ENCODE data around the gene NTNG1. TPM values are rescaled to one million over a fixed set of nuclear protein-coding genes. Genes with fewer than 3 reads are reported as not detected.

Gene NTNG1
- total RNA-seq, 2 experiments from 2014 or later = 0.30 TPM; not detected in 1

GRCh38 chr1:107132780-107133179 is 8.1 kb upstream of the NTNG1 start:
- Mint-ChIP-seq H3K9me3 (no peaks in the 10 kb centered on the region), H3K4me1 (no peaks in the 10 kb centered on the region), H3K36me3 (no peaks in the 10 kb centered on the region), H3K4me3 (no peak overlapping the region), H3K27ac (no peak overlapping the region), H3K27me3 (peaks cover 15% of the 10 kb centered on the region)
- POLR2A ChIA-PET = no interaction called here
- DNase-seq (no peak), ATAC-seq (ENCODE audit: low read depth) (no peak)

DNA sequence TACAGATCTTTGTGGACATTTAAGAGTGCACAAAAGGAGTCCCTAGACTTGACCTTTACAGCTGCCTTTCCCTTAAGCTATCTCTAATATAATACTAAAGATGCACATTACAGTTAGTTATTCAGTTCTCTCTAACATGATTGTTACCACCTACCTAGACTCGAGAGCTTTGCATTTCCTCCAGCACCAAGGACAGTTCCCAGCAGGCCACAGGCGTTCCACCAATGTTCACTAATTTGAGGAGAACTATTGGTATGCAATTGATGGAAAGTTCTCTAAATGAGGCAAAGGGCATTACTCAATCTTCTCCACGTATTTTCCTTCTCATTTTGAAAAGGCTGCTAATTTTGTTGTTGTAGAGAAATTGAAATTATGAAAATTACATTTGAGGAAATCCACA is 5.4 kb upstream of the NTNG1 start:
- DNase-seq (no peak), ATAC-seq (ENCODE audit: low read depth) (no peak)
- H3K4me1 Mint-ChIP-seq = peaks cover 10% of the 10 kb centered on the region
- no peak overlapping the region for H3K4me3 Mint-ChIP-seq
- no peaks in the 10 kb centered on the region for H3K36me3 Mint-ChIP-seq
- H3K27me3 Mint-ChIP-seq = peaks cover 40% of the 10 kb centered on the region
- POLR2A ChIA-PET = no interaction called here
- H3K9me3 Mint-ChIP-seq = no peaks in the 10 kb centered on the region
- H3K27ac Mint-ChIP-seq = no peak overlapping the region

GRCh38 chr1:107138166-107138565 is 2.7 kb upstream of the NTNG1 start:
- Mint-ChIP-seq H3K36me3 (no peaks in the 10 kb centered on the region), H3K4me3 (no peak overlapping the region), H3K4me1 (peaks cover 16% of the 10 kb centered on the region), H3K27ac (no peak overlapping the region), H3K27me3 (peaks cover 50% of the 10 kb centered on the region), H3K9me3 (no peaks in the 10 kb centered on the region)
- ATAC-seq (ENCODE audit: low read depth) = no peak
- DNase-seq = no peak
- POLR2A ChIA-PET = no interaction called here

- Mint-ChIP-seq H3K27me3 (peaks cover 50% of the 10 kb centered on the region), H3K9me3 (no peaks in the 10 kb centered on the region), H3K4me1 (peaks cover 16% of the 10 kb centered on the region), H3K27ac (no peak overlapping the region), H3K36me3 (no peaks in the 10 kb centered on the region), H3K4me3 (no peak overlapping the region)
- ATAC-seq (ENCODE audit: low read depth) (no peak), DNase-seq (no peak)
- POLR2A ChIA-PET = no interaction called here
These were observed 1.9 kb upstream of the NTNG1 start for GRCh38 chr1:107138767-107139445.

DNA sequence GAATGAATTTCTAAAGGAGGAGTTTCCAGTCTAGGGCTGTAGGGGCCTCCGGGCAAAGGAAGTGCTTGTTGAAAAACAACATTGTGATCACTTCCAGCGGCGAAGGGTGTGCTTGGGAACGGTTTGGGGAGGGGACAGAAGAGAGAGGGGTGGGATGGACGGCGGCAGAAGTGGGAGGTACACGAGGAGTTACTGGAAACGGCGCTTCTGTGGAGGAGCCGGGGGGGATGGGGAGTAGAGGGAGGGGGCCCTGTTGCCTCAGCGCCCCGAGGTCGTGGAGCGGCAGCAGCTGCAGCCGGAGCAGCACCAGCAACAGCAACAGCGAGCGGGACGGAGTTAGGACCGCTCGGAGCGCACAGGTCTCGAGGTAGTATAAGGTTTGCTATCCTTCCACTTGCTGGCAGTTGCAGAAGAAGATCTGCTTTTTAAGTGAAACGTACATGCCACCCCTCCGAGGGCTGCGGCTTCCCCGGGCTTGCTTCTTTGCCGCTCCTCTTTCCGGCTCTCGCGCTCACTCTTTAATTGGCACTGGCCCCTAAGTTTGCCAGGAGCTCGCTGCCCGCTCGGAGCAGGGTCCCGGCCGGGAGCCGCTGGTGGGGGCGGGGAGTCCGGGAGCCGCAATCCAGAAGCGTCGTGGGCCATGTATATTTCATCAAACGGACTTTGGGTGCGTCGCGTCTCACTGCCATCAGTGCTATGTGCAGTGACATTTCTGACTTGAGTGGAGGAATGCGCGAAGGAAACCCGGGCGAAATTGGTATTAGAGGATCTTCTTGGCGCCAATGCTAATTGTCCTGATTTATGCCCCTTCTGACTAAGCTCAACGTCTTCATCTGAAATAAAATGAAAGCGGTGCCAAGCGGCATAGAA is 771 bp upstream of the NTNG1 start:
- POLR2A ChIA-PET = interaction anchor here (0.7 kb wide), 1 partner anchor 60 kb away, joined by 4 read pairs; no protein-coding TSS in a partner anchor
- Mint-ChIP-seq H3K36me3 (no peaks in the 10 kb centered on the region), H3K9me3 (no peaks in the 10 kb centered on the region), H3K4me1 (peaks cover 16% of the 10 kb centered on the region), H3K27ac (no peak overlapping the region), H3K27me3 (peaks cover 54% of the 10 kb centered on the region), H3K4me3 (peak overlapping the region; percentile 82)
- peak; percentile 62 for ATAC-seq (ENCODE audit: low read depth)
- DNase-seq = peak; percentile 48

DNA sequence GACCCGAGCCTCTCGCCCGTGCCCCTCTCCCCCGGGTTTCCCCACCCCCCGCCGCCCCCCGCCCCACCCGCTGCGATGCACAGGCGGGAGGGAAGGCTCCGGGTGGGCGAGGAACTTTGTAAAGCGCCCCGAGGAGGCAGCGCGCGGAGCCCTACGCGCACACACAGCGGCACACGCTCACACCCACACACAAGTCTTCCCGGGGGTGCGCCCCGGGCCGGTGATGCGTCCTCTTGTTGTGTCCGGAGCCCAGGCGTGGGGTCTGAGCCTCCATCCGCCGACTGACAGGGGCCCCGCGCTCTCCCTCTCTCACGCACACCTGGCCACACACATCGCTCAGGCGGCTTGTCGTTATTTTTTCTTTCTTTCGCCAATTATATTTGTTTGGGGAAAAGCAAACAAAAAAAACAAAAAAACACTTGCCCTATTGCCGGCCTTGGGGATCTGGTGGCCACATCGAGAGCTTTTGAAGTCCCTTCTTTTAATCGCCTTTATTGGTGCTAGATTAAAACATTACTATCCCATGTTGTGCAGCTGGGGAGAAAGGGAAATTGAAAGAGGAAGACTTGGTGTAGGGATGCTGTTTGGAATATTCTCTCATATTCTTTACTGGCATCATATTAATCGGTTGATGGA is 770 bp downstream of the NTNG1 start:
- peaks cover 64% of the 10 kb centered on the region for H3K27me3 Mint-ChIP-seq
- POLR2A ChIA-PET = no interaction called here
- no peak for DNase-seq

GRCh38 chr1:107142140-107142542 is 1.3 kb downstream of the NTNG1 start:
- Mint-ChIP-seq H3K9me3 (no peaks in the 10 kb centered on the region), H3K27me3 (peaks cover 63% of the 10 kb centered on the region), H3K4me3 (peak overlapping the region; percentile 8), H3K4me1 (peaks cover 16% of the 10 kb centered on the region), H3K36me3 (no peaks in the 10 kb centered on the region), H3K27ac (no peak overlapping the region)
- no peak for ATAC-seq (ENCODE audit: low read depth)
- DNase-seq = no peak
- POLR2A ChIA-PET = no interaction called here

More for the DNA sequence above, 770 bp downstream of the NTNG1 start:
- Mint-ChIP-seq H3K27ac (no peak overlapping the region), H3K4me3 (peak overlapping the region; percentile 81), H3K9me3 (no peaks in the 10 kb centered on the region), H3K4me1 (peaks cover 16% of the 10 kb centered on the region), H3K36me3 (no peaks in the 10 kb centered on the region)
- ATAC-seq (ENCODE audit: low read depth) = peak; percentile 41

- Mint-ChIP-seq H3K9me3 (no peaks in the 10 kb centered on the region), H3K27ac (no peak overlapping the region), H3K4me3 (no peak overlapping the region), H3K27me3 (peaks cover 57% of the 10 kb centered on the region), H3K36me3 (no peaks in the 10 kb centered on the region), H3K4me1 (peaks cover 16% of the 10 kb centered on the region)
- DNase-seq (no peak), ATAC-seq (ENCODE audit: low read depth) (no peak)
- POLR2A ChIA-PET = interaction anchor here (0.7 kb wide), 1 partner anchor 11 kb away, joined by 3 read pairs; no protein-coding TSS in a partner anchor
These were observed 1.8 kb downstream of the NTNG1 start for GRCh38 chr1:107142666-107143065.

GRCh38 chr1:107145637-107146036 is 4.8 kb downstream of the NTNG1 start:
- Mint-ChIP-seq H3K27ac (no peak overlapping the region), H3K36me3 (no peaks in the 10 kb centered on the region), H3K9me3 (no peaks in the 10 kb centered on the region), H3K4me3 (no peak overlapping the region), H3K27me3 (peaks cover 35% of the 10 kb centered on the region), H3K4me1 (peaks cover 6% of the 10 kb centered on the region)
- POLR2A ChIA-PET = no interaction called here
- ATAC-seq (ENCODE audit: low read depth) (no peak), DNase-seq (no peak)

DNA sequence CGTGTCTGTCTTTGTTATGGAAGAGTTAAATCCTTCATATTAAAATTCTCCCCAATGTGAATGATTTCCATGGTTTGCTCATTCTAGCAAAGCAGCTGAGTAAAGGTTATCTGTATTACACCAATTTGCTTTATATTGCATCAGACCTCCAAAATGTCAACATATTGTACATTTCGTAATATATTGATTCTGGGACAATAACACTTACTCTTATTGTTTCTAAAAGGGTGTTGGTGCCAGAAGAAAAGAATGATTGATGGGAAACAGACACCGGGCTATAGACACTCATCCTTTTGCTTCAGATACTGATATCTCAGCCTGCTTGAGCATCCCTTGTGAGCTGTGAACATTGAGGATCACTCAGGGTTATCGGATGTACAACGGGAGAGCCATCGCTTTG is 7.0 kb downstream of the NTNG1 start:
- no peak overlapping the region for H3K27ac Mint-ChIP-seq
- no peaks in the 10 kb centered on the region for H3K9me3 Mint-ChIP-seq
- no peaks in the 10 kb centered on the region for H3K4me1 Mint-ChIP-seq
- DNase-seq = no peak
- no peak for ATAC-seq (ENCODE audit: low read depth)
- peaks cover 23% of the 10 kb centered on the region for H3K27me3 Mint-ChIP-seq
- POLR2A ChIA-PET = no interaction called here
- no peaks in the 10 kb centered on the region for H3K36me3 Mint-ChIP-seq
- no peak overlapping the region for H3K4me3 Mint-ChIP-seq

DNA sequence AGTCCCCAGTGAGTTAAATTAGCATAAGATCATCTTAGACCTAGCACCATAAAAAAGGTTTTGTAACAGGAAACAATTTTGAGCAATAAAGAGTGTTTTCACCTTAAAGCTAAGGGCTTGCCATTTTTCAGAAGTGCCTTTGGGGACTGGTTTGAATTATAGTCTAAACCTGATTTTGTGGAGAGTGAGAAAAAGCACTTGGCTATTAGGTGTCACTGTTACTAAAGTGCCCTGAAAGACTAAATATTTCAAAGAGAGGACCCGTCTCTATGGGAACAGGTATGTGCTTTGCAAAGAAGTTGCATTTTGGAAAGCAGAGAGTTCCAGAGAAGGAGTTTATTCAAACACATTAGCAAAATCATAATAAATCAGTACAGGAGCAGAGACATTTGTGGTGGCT is 9.1 kb downstream of the NTNG1 start:
- DNase-seq (no peak), ATAC-seq (ENCODE audit: low read depth) (no peak)
- POLR2A ChIA-PET = no interaction called here
- Mint-ChIP-seq H3K27me3 (peaks cover 15% of the 10 kb centered on the region), H3K4me3 (no peak overlapping the region), H3K27ac (no peak overlapping the region), H3K9me3 (no peaks in the 10 kb centered on the region), H3K36me3 (no peaks in the 10 kb centered on the region), H3K4me1 (no peaks in the 10 kb centered on the region)

GRCh38 chr1:107151295-107151694 is 10.5 kb downstream of the NTNG1 start:
- H3K27ac Mint-ChIP-seq = no peak overlapping the region
- no peaks in the 10 kb centered on the region for H3K36me3 Mint-ChIP-seq
- POLR2A ChIA-PET = no interaction called here
- no peak for DNase-seq
- no peaks in the 10 kb centered on the region for H3K4me1 Mint-ChIP-seq
- ATAC-seq (ENCODE audit: low read depth) = no peak
- H3K4me3 Mint-ChIP-seq = no peak overlapping the region
- peaks cover 6% of the 10 kb centered on the region for H3K27me3 Mint-ChIP-seq
- no peaks in the 10 kb centered on the region for H3K9me3 Mint-ChIP-seq

DNA sequence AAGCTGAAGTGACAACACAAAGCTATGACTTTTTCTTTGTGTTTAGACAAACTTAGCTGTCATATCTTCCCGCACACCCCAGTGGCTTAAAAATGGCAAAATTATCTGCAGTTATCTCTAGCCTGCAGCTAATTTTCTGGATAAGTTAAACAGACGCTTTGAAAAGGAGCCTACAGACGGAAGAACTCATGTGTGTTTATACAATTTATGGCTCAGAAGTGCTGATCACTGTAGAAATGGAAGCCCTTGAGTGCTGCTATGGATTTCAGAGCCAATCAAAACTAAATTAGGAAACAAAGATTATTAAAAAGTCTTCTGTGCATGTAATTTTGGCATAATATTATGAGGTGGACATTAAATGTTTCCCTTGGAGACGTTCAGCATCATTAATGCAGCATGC is 11.6 kb downstream of the NTNG1 start:
- peaks cover 6% of the 10 kb centered on the region for H3K27me3 Mint-ChIP-seq
- no peaks in the 10 kb centered on the region for H3K9me3 Mint-ChIP-seq
- POLR2A ChIA-PET = no interaction called here
- H3K27ac Mint-ChIP-seq = no peak overlapping the region
- H3K4me3 Mint-ChIP-seq = no peak overlapping the region
- H3K36me3 Mint-ChIP-seq = no peaks in the 10 kb centered on the region
- no peaks in the 10 kb centered on the region for H3K4me1 Mint-ChIP-seq
- no peak for DNase-seq
- ATAC-seq (ENCODE audit: low read depth) = no peak

DNA sequence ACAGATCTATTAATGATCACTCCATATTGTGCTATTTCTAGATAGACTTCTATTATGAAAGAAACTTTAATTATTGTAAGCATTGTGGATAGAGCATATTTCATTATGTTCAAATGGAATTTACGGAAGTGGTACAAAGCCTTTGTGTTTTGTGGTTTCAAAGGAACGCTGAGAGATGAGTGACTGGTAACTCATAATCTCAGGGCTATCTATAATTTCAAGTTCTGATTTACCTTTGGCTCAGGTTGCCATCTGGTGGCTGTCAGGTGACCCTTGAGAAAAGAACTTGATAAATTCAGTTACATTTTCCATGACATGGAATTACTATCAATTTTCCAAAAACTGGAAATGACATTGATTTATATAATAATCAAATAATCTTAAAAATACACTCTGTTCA is 12.2 kb downstream of the NTNG1 start:
- POLR2A ChIA-PET = no interaction called here
- H3K36me3 Mint-ChIP-seq = no peaks in the 10 kb centered on the region
- H3K27ac Mint-ChIP-seq = no peak overlapping the region
- H3K9me3 Mint-ChIP-seq = no peaks in the 10 kb centered on the region
- DNase-seq = no peak
- no peak for ATAC-seq (ENCODE audit: low read depth)
- H3K27me3 Mint-ChIP-seq = peaks cover 6% of the 10 kb centered on the region
- H3K4me3 Mint-ChIP-seq = no peak overlapping the region
- H3K4me1 Mint-ChIP-seq = no peaks in the 10 kb centered on the region
